CD4-positive, alpha-beta T cell treated with Interferon alpha-2 for 1 hour (primary cell): ENCODE measurements around the gene HK1.
A peak's percentile ranks its signal among the peaks of the same experiment; 100 is the strongest.
"Not testable (repeated sequence)": the region's sequence is repeated elsewhere in the genome, so short reads cannot be mapped to it uniquely, and the experiment has no call there.

ENCODE experiments used
- DNase-seq, 2 donors: peaks; one replicate each; pipeline ENCODE4 v3.0.0-alpha.2; 2020 to 2022

HK1 gene

GRCh38 chr10:69329721-69330178, 51.5 kb downstream of the HK1 start:
- DNase-seq = no peak

- no peak for DNase-seq
Measured at GRCh38 chr10:69331161-69331560, 52.9 kb downstream of the HK1 start.

GRCh38 chr10:69332278-69333010, 54.1 kb downstream of the HK1 start:
- DNase-seq = no peak

- DNase-seq = no peak
Measured at GRCh38 chr10:69333205-69333604, 54.9 kb downstream of the HK1 start.

GRCh38 chr10:69333865-69334301, 55.6 kb downstream of the HK1 start:
- DNase-seq = not testable (repeated sequence)

GRCh38 chr10:69334302-69335062, 56.2 kb downstream of the HK1 start:
- no peak for DNase-seq

GRCh38 chr10:69335063-69335587, 56.8 kb downstream of the HK1 start:
- DNase-seq = peak in 1 of 2 donors; percentile 36

- DNase-seq = no peak
Measured at GRCh38 chr10:69335613-69336012, 57.3 kb downstream of the HK1 start.

- no peak for DNase-seq
Measured at GRCh38 chr10:69336952-69337295, 58.6 kb downstream of the HK1 start.

- DNase-seq = peak in 1 of 2 donors; percentile 14
Measured at GRCh38 chr10:69337296-69338132, 59.2 kb downstream of the HK1 start.

GRCh38 chr10:69338133-69338456, 59.8 kb downstream of the HK1 start:
- DNase-seq = no peak

- no peak for DNase-seq
Measured at GRCh38 chr10:69338547-69339450, 60.5 kb downstream of the HK1 start.

- DNase-seq = no peak
Measured at GRCh38 chr10:69340695-69341094, 62.4 kb downstream of the HK1 start.

GRCh38 chr10:69343905-69344304, 65.6 kb downstream of the HK1 start:
- no peak for DNase-seq

- DNase-seq = peak; percentile 22 to 42
Measured at GRCh38 chr10:69344591-69345252, 66.4 kb downstream of the HK1 start.

- no peak for DNase-seq
Measured at GRCh38 chr10:69345402-69345801, 67.1 kb downstream of the HK1 start.

GRCh38 chr10:69345890-69346474, 67.7 kb downstream of the HK1 start:
- DNase-seq = no peak

GRCh38 chr10:69346776-69347175, 68.5 kb downstream of the HK1 start:
- no peak for DNase-seq

- no peak for DNase-seq
Measured at GRCh38 chr10:69348816-69349541, 70.7 kb downstream of the HK1 start.

- DNase-seq = no peak
Measured at GRCh38 chr10:69349542-69349888, 71.2 kb downstream of the HK1 start.

- no peak for DNase-seq
Measured at GRCh38 chr10:69351589-69351988, 73.3 kb downstream of the HK1 start.
